ENCODE measurements around the gene CBARP.
"Not testable (repeated sequence)": the region's sequence is repeated elsewhere in the genome, so short reads cannot be mapped to it uniquely, and the experiment has no call there.

The CBARP gene

DNA sequence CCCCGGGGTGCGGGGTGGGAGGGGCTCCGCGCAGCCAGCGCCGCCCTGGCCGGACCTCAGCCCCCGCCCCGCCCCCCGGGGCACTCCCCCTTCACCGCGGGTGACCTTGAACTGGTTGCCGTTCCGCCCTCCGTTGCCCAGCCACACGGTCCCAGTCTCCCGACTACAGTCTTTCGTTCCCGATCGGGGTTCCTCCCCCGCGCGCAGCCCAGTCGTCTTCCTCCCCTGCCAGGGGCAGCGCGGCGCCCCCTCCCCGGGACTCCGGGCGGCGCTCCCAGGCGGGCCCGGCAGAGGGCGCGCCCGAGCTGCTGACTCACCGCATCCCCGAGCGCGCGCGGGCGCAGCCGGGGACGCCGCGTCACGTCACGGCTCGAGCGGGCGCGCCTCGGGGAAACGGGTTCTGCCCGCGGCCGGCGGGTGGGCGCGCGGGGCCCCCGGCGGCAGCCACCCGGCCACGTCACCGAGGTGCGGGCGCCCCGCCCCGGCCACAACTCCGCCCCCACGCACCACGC, 11.0 kb upstream of the CBARP start:
- TF ChIP-seq, protein P1, sequence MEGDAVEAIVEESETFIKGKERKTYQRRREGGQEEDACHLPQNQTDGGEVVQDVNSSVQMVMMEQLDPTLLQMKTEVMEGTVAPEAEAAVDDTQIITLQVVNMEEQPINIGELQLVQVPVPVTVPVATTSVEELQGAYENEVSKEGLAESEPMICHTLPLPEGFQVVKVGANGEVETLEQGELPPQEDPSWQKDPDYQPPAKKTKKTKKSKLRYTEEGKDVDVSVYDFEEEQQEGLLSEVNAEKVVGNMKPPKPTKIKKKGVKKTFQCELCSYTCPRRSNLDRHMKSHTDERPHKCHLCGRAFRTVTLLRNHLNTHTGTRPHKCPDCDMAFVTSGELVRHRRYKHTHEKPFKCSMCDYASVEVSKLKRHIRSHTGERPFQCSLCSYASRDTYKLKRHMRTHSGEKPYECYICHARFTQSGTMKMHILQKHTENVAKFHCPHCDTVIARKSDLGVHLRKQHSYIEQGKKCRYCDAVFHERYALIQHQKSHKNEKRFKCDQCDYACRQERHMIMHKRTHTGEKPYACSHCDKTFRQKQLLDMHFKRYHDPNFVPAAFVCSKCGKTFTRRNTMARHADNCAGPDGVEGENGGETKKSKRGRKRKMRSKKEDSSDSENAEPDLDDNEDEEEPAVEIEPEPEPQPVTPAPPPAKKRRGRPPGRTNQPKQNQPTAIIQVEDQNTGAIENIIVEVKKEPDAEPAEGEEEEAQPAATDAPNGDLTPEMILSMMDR (IDR thresholded peaks at IDR 0.05; ENCODE audit: low read depth, low read length, missing control alignments), result peak; percentile 55
- H3K27ac ChIP-seq, result peak overlapping the region; percentile 94
- H3K4me3 ChIP-seq (ENCODE audit: low read depth, low read length), result peak overlapping the region; percentile 75
- in situ Hi-C loops (cut with HindIII; ENCODE audit: low pct_ligation_motif_present, low sequenced_read_pairs), result loop anchor here (25.0 kb wide), 1 partner anchor 137 kb away; the partner anchor contains the start of gene GPX4
- DNase-seq, result no peak
- H3K36me3 ChIP-seq (replicated peaks), result peaks cover 33% of the 10 kb centered on the region
- no peaks in the 10 kb centered on the region for H3K27me3 ChIP-seq (replicated peaks)

DNA sequence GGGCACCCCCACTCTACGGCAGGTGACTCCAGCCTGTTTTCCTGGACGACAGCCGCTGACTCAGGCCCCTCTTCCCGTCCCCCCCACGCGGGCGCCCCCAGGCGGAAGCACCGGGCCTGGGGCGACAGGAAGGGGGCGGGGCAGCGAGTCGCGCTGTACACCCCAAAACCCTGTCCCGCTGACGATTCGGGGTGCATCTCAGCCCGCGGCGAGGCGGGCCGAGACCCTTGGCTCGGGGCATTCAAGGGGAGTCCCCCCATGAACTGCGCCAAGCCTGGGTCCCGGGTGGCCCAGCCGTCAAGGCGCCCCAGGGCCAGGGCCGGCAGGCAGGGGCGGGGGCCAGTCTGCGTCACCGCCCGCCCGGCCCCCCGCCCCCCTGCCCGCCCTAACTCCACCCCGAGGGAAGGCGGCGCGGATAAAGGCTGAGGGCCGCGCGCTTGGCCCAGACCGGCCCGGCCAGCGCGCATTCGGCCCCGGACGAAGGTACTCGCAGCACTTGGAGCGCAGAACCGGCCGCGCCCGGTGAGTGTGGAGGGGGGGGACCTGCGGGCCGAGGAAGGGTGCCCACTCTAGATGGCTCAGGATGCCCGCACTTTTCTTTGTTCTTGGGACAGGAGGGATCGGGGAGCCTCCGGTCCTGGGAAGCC, 10.5 kb upstream of the CBARP start, which contains the start of gene MIDN:
MIDN (plus strand) TSS at position 445 of the 647 bp plus-strand sequence. CDS start 1,714 bp downstream, outside the sequence.
- Histone ChIP-seq H3K36me3 (replicated peaks) (peaks cover 27% of the 10 kb centered on the region), H3K27ac (peak within 1 kb of the TSS; percentile 94), H3K27me3 (replicated peaks) (no peaks in the 10 kb centered on the region), H3K4me3 (ENCODE audit: low read depth, low read length) (peak within 1 kb of the TSS; percentile 75)
- TF ChIP-seq, protein P1 (IDR thresholded peaks at IDR 0.05; ENCODE audit: low read depth, low read length, missing control alignments), result peak; percentile 55
- in situ Hi-C loops (cut with HindIII; ENCODE audit: low pct_ligation_motif_present, low sequenced_read_pairs), result loop anchor here (25.0 kb wide), 1 partner anchor 136 kb away; the partner anchor contains the start of gene GPX4
- DNase-seq, result peak; percentile 73

- peak overlapping the region; percentile 94 for H3K27ac ChIP-seq
- in situ Hi-C loops (cut with HindIII; ENCODE audit: low pct_ligation_motif_present, low sequenced_read_pairs), result loop anchor here (25.0 kb wide), 1 partner anchor 135 kb away; the partner anchor contains the start of gene GPX4
- peak overlapping the region; percentile 75 for H3K4me3 ChIP-seq (ENCODE audit: low read depth, low read length)
- DNase-seq, result no peak
- H3K36me3 ChIP-seq (replicated peaks), result peaks cover 27% of the 10 kb centered on the region
- TF ChIP-seq, protein P1 (IDR thresholded peaks at IDR 0.05; ENCODE audit: low read depth, low read length, missing control alignments), result no peak
- no peaks in the 10 kb centered on the region for H3K27me3 ChIP-seq (replicated peaks)
These were observed 9.9 kb upstream of the CBARP start for GRCh38 chr19:1247748-1248138.

DNA sequence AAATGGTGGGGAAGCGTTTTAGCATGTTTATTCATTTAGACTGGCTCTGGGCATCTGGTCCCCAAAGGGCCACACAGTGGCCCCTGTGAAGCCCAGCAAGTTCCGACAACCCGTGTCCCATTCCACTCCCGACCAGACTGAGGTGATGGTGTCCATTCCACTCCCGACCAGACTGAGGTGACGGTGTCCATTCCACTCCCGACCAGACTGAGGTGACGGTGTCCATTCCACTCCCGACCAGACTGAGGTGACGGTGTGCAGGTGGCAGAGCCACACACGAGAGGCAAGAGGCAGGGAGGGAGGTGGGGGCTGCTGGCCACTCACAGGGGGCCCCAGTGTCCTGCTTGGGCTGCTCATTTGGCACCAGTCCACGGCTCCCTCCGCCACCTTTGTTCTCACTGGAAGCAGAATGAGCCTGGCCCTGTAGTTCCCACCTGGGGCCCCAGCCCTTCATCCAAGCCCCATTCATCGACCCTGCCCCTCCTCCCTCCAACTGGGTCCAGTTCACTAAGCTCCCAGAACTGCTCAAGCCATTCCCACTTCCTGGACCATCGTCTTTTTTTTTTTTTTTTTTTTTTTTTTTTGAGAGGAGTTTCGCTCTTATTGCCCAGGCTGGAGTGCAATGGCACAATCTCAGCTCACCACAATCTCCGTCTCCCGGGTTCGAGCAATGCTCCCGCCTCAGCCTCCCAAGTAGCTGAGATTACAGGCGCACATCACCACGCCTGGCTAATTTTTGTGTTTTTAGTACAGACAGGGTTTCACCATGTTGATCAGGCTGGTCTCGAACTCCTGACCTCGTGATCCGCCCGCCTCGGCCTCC, 8.7 kb upstream of the CBARP start:
- DNase-seq; H3K4me3 ChIP-seq (ENCODE audit: low read depth, low read length); H3K27ac ChIP-seq; H3K27me3 ChIP-seq (replicated peaks): not testable (repeated sequence)
- H3K36me3 ChIP-seq (replicated peaks), result peaks cover 18% of the 10 kb centered on the region
- in situ Hi-C loops (cut with HindIII; ENCODE audit: low pct_ligation_motif_present, low sequenced_read_pairs), result loop anchor here (25.0 kb wide), 1 partner anchor 134 kb away; the partner anchor contains the start of gene GPX4

GRCh38 chr19:1245494-1246264, 7.9 kb upstream of the CBARP start:
- no peak overlapping the region for H3K27ac ChIP-seq
- in situ Hi-C loops (cut with HindIII; ENCODE audit: low pct_ligation_motif_present, low sequenced_read_pairs), result loop anchor here (25.0 kb wide), 1 partner anchor 133 kb away; the partner anchor contains the start of gene GPX4
- H3K27me3 ChIP-seq (replicated peaks), result no peaks in the 10 kb centered on the region
- H3K4me3 ChIP-seq (ENCODE audit: low read depth, low read length), result no peak overlapping the region
- peaks cover 10% of the 10 kb centered on the region for H3K36me3 ChIP-seq (replicated peaks)
- DNase-seq, result no peak
- TF ChIP-seq, protein P1 (IDR thresholded peaks at IDR 0.05; ENCODE audit: low read depth, low read length, missing control alignments), result no peak
